Upper lobe of left lung (tissue), 6 donors: ENCODE results near the gene TBC1D12. TPM values are rescaled to one million over a fixed set of nuclear protein-coding genes. Genes with fewer than 3 reads are reported as not detected.
A peak's percentile ranks its signal among the peaks of the same experiment; 100 is the strongest.
"Not testable (repeated sequence)": the region's sequence is repeated elsewhere in the genome, so short reads cannot be mapped to it uniquely, and the experiment has no call there.

Experiments used
- ATAC-seq, 2 donors: fragments of 200-7000 bp; cut with Tn5 transposase; one replicate each; pipeline ENCODE4 v1.9.1; 2022; ENCODE audit warnings: mild to moderate bottlenecking in 2 of 2, moderate library complexity in 2 of 2; ENCODE audit not compliant: low FRiP score in 2 of 2
- DNase-seq, 2 donors: peaks; one replicate each; pipeline ENCODE4 v3.0.0-alpha.2; 2019 to 2020
- H3K27ac ChIP-seq, 4 donors: fragments of 200-600 bp; sonication (generic); one replicate each; pipeline ENCODE4 v1.5.1; 2016 to 2019
- H3K27me3 ChIP-seq, 4 donors: fragments of 200-600 bp; sonication (generic); one replicate each; pipeline ENCODE4 v1.5.1; 2017 to 2019
- H3K36me3 ChIP-seq, 4 donors: fragments of 200-600 bp; sonication (generic); one replicate each; pipeline ENCODE4 v1.5.1; 2016 to 2019
- H3K4me1 ChIP-seq, 4 donors: fragments of 200-600 bp; sonication (generic); one replicate each; pipeline ENCODE4 v1.5.1; 2018 to 2019
- H3K4me3 ChIP-seq, 4 donors: fragments of 200-600 bp; sonication (generic); one replicate each; pipeline ENCODE4 v1.5.1; 2017 to 2019; ENCODE audit warnings: mild to moderate bottlenecking in 2 of 4, moderate library complexity in 1 of 4
- H3K9me3 ChIP-seq, 4 donors: fragments of 200-600 bp; sonication (generic); one replicate each; pipeline ENCODE4 v1.5.1; 2018 to 2019
- EP300 ChIP-seq, 4 donors: sonication (generic); formaldehyde crosslinking; IDR thresholded peaks; one replicate each; pipeline ENCODE4 v1.5.1; 2017; ENCODE audit warnings: antibody characterized with exemption in 4 of 4, control low read depth in 2 of 4
- POLR2A ChIP-seq, 4 donors: fragments of 450-650 bp; IDR thresholded peaks; one replicate each; pipeline ENCODE4 v1.5.1; 2016 to 2017; ENCODE audit warnings: antibody characterized with exemption in 4 of 4, mild to moderate bottlenecking in 2 of 4
- POLR2AphosphoS5 ChIP-seq, 2 donors: sonication (generic); formaldehyde crosslinking; IDR thresholded peaks; one replicate each; pipeline ENCODE4 v1.5.1; 2017; ENCODE audit warnings: antibody characterized with exemption in 2 of 2
- WGBS, 2 donors: methylation state at CpG; one replicate each; pipeline ENCODE4 v1.1.5; 2017 to 2018; 5-methylcytosine and 5-hydroxymethylcytosine counted together
- total RNA-seq, 6 donors: library from RNA; depleted of rRNA in 4 of 6; stranded (reverse); fragments of >200 nt in 4 of 6; gene quantifications; one replicate each; pipeline versions ENCODE4 v1.1.0 to v1.2.1, GENCODE V29; 2016 to 2021
- TF ChIP-seq, protein P1 (sequence below), 6 experiments: fragments of 450-650 bp in 4 of 6; fragments of 200-600 bp in 2 of 6; sonication (generic) in 2 of 6; IDR thresholded peaks; one replicate each; pipeline ENCODE4 v1.5.1; 2016 to 2019; ENCODE audit warnings: antibody characterized with exemption in 6 of 6
- donor health status: DM: no; HTN: no; CAD: no; lungs with moderate emphysema.
- donor health status: DM: no; HTN: yes; CAD: no; lungs with severe emphysema.

The TBC1D12 gene
- total RNA-seq, 6 donors from 2014 or later, result 10.5 to 36.7 (median 16.5) TPM

DNA sequence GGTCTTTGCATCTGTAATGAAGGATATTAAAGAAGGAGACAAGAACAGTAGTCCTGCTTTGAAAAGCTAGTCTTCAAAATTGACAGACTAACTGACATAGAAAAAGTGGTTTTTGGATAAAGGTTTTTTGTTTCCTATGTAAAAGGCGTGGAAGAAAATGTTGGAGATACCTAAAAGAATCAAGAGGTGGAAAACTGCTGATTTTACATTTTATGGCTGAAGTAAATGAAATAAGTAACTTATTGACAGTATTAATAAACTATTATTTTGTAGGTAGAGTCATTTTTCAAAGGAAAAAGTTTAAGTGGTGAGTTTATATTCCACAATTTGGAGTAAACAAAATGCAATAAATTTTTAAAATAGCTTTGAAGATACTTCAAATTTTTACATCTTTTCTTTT is 130.7 kb downstream of the TBC1D12 start:
- Histone ChIP-seq H3K27ac (no peak overlapping the region), H3K4me1 (no peaks in the 10 kb centered on the region), H3K9me3 (no peaks in the 10 kb centered on the region), H3K4me3 (no peak overlapping the region), H3K36me3 (peaks cover 0 to 35% (median 1%) of the 10 kb centered on the region in 4 donors), H3K27me3 (no peaks in the 10 kb centered on the region)
- DNase-seq (no peak), ATAC-seq (no peak)
- WGBS, 2 donors, result 80 to 94% methylated on average over 1 of the region's 1 CpG
- TF ChIP-seq POLR2A (IDR thresholded peaks at IDR 0.05) (no peak), POLR2AphosphoS5 (IDR thresholded peaks at IDR 0.05) (no peak)

DNA sequence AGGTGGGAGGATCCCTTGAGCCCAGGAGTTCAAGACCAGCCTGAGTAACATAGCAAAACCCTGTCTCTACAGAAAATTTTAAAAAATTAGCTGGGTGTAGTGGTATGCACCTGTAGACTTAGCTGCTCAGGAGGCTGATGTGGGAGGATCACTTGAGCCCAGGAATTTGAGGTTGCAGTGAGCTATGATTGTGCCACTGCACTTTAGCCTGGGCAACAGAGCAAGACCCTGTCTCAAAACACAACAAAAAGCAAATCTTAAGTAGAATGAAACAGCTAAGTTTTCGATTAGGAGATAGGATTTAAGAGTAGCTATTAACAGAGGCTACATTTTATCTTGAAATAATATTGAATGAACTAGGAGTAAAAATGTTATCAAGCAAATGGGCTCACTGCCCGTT is 139.9 kb downstream of the TBC1D12 start:
- H3K27ac ChIP-seq, H3K9me3 ChIP-seq, DNase-seq, H3K27me3 ChIP-seq, ATAC-seq, H3K4me3 ChIP-seq, H3K36me3 ChIP-seq: not testable (repeated sequence)
- 75 to 84% methylated on average over 2 of the region's 2 CpGs for WGBS, 2 donors
- peaks cover 11 to 24% (median 13%) of the 10 kb centered on the region in 4 donors for H3K4me1 ChIP-seq

DNA sequence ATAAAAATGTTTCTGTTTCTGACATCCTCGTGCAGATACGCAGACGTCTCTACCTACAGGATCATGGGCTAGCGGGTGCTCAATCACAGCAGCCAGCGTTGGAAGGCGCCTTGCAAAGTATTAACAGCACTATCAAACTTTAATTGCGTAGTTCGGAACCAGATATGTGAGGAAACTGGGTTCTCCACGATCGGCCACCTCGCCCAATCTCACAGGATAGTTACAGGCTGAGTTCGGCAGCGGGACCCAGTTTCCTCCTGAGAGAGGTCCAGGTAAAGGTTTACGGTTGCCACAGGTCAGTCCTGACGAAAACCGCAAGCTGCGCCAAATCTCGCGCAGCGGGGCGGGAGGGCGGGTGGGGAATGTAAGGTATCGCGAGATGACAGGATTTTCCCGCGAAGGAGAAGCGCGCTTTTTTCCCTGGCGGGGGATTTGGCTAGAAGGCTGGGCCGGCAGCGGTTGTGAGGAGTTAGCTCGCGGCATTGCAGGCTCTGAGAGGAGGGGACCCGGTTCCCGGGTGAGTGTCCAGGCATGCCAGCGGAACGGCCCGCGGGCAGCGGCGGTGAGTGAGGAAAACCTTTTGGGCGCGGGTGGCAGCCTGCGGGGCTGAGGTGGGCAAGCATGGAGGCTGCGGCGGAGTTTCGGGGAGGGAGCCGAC is 143.2 kb downstream of the TBC1D12 start, which contains the start of gene HELLS:
Gene HELLS (plus strand): TSS at position 398 of the 658 bp plus-strand sequence. CDS start 134 bp downstream, at position 532.
- Histone ChIP-seq H3K27me3 (no peaks in the 10 kb centered on the region), H3K4me3 (peak within 1 kb of the TSS; percentile 43 to 85 (median 80)), H3K27ac (peak within 1 kb of the TSS; percentile 24 to 77 (median 50)), H3K36me3 (no peaks in the 10 kb centered on the region), H3K9me3 (peaks cover 0 to 4% (median 0%) of the 10 kb centered on the region in 4 donors), H3K4me1 (peaks cover 11 to 24% (median 13%) of the 10 kb centered on the region in 4 donors)
- peak; percentile 90 to 91 for ATAC-seq
- WGBS, 2 donors, result 0% methylated on average over 24 to 48 of the region's 48 CpGs
- peak; percentile 63 to 91 for DNase-seq
- TF ChIP-seq, protein P1, sequence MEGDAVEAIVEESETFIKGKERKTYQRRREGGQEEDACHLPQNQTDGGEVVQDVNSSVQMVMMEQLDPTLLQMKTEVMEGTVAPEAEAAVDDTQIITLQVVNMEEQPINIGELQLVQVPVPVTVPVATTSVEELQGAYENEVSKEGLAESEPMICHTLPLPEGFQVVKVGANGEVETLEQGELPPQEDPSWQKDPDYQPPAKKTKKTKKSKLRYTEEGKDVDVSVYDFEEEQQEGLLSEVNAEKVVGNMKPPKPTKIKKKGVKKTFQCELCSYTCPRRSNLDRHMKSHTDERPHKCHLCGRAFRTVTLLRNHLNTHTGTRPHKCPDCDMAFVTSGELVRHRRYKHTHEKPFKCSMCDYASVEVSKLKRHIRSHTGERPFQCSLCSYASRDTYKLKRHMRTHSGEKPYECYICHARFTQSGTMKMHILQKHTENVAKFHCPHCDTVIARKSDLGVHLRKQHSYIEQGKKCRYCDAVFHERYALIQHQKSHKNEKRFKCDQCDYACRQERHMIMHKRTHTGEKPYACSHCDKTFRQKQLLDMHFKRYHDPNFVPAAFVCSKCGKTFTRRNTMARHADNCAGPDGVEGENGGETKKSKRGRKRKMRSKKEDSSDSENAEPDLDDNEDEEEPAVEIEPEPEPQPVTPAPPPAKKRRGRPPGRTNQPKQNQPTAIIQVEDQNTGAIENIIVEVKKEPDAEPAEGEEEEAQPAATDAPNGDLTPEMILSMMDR (IDR thresholded peaks at IDR 0.05), result no peak
- no peak for TF ChIP-seq EP300 (IDR thresholded peaks at IDR 0.05)
- no peak for TF ChIP-seq POLR2AphosphoS5 (IDR thresholded peaks at IDR 0.05)
- TF ChIP-seq POLR2A (IDR thresholded peaks at IDR 0.05), result no peak

DNA sequence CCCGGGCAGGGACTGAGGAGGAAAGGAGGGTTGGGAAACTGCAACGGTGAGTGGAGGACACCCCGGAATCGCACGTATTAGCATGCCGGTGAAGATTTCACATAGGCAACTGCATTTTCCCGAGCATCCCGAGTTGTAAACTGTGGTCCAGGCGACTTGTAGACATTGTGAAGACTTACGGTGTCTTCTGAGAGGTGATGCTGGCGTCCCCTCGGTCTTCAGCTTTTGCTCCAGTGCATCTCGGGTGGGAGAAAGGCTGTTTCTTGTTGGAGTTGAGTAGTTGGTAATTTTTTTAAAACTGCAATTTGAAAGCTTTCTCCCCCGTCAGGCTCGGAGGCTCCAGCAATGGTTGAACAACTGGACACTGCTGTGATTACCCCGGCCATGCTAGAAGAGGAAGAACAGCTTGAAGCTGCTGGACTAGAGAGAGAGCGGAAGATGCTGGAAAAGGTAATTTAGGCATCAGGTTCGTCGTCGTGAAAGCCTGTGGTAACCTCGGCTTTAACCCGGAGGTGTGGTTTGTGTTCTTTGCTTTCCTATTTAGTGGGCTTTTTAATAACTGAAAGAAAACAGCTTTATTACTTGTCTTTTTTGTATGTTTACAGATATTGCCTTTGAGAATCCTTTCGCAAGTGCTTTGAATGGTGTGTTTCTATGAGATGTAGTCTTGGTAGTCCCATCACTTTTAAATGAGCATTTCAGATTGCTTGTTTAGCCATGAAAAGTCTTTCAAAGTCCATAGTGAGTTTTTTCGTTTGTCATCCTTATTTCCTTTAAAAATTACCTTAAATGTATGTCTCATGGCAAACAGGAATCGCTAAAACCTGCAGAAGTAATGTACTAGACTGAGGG is 143.9 kb downstream of the TBC1D12 start:
- Histone ChIP-seq H3K4me3 (peak overlapping the region; percentile 43 to 85 (median 80)), H3K36me3 (no peaks in the 10 kb centered on the region), H3K4me1 (peaks cover 11 to 24% (median 13%) of the 10 kb centered on the region in 4 donors), H3K9me3 (peaks cover 0 to 4% (median 0%) of the 10 kb centered on the region in 4 donors), H3K27me3 (no peaks in the 10 kb centered on the region), H3K27ac (peak overlapping the region in 2 of 4 donors; percentile 24 to 77)
- DNase-seq (no peak), ATAC-seq (peak in 1 of 2 donors; percentile 1)
- no peak for TF ChIP-seq POLR2A (IDR thresholded peaks at IDR 0.05)
- TF ChIP-seq EP300 (IDR thresholded peaks at IDR 0.05), result no peak
- TF ChIP-seq POLR2AphosphoS5 (IDR thresholded peaks at IDR 0.05), result no peak
- TF ChIP-seq, protein P1 (IDR thresholded peaks at IDR 0.05), result no peak
- WGBS, 2 donors, result 4% methylated on average over 25 of the region's 25 CpGs

DNA sequence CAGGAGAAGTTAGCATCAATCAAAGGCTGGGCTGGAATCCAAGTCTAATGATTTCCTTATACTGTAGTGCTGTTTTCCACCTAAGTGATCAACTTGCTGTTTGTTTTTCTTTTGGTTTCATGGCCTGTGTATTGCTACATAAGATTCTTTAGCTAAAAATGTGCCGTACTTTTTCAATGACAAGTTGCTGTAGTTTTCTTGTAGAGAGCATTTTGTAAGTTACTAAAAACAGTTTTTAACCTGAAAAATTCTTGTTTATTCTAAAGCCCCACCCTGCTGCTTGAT is 144.5 kb downstream of the TBC1D12 start:
- H3K4me3 ChIP-seq, result no peak overlapping the region
- TF ChIP-seq, protein P1 (IDR thresholded peaks at IDR 0.05), result no peak
- no peak for TF ChIP-seq POLR2A (IDR thresholded peaks at IDR 0.05)
- no peak for TF ChIP-seq POLR2AphosphoS5 (IDR thresholded peaks at IDR 0.05)
- TF ChIP-seq EP300 (IDR thresholded peaks at IDR 0.05), result no peak
- peaks cover 11 to 24% (median 13%) of the 10 kb centered on the region in 4 donors for H3K4me1 ChIP-seq
- peaks cover 0 to 4% (median 0%) of the 10 kb centered on the region in 4 donors for H3K9me3 ChIP-seq
- 53 to 67% methylated on average over 1 of the region's 1 CpG for WGBS, 2 donors
- ATAC-seq (no peak), DNase-seq (no peak)
- no peak overlapping the region for H3K27ac ChIP-seq
- H3K27me3 ChIP-seq, result no peaks in the 10 kb centered on the region
- H3K36me3 ChIP-seq, result no peaks in the 10 kb centered on the region
